Fibroblast of mammary gland (primary cell): Measurements from ENCODE around the gene F10.

Experiments
- DNase-seq: peaks from one replicate; pipeline ENCODE4 v3.0.0-alpha.2; 2010; ENCODE audit warnings: low read depth
- H3K4me3 ChIP-seq: 2 replicates; pipeline ENCODE4 v1.5.1; 2011; ENCODE audit warnings: low read depth, mild to moderate bottlenecking, low read length, moderate library complexity; ENCODE audit not compliant: control insufficient read depth
- TF ChIP-seq, protein P1 (sequence below): conservative IDR thresholded peaks from 2 replicates; pipeline ENCODE4 v1.5.1; 2011; ENCODE audit warnings: low read depth, low read length, inconsistent platforms; ENCODE audit not compliant: control insufficient read depth, insufficient read depth

The F10 gene

DNA sequence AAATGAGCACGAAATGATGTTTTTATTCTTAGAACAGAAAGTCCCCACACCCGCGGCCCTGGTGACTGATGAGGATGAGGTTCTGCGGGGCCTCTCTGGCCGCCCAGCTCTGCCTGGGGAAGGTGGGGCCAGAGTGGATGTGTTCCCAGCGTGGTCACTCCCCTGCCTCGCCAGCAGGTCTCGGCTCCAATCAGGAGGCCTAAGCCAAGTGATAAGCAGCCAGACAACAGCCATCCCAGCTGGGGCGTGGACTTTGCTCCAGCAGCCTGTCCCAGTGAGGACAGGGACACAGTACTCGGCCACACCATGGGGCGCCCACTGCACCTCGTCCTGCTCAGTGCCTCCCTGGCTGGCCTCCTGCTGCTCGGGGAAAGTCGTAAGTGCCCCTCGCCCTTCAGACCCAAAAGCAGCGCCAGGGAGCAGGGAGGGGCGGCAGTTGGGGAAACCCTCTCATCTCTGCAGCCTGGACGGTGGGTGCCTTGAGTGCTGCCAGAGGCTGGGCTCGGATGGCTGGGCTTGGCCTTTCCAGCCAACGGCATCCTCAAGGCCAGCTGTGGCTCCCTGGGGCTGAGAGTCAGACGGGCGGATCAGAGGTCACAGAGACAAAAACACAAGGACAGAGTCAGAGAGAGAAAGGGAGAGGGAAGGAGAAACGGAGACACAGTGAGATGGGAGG lies at the start of gene F10:
F10 (plus strand) TSS at position 250 of the 676 bp plus-strand sequence; CDS start at position 307, 57 bp downstream.
- peak within 1 kb of the TSS; percentile 16 for H3K4me3 ChIP-seq

DNA sequence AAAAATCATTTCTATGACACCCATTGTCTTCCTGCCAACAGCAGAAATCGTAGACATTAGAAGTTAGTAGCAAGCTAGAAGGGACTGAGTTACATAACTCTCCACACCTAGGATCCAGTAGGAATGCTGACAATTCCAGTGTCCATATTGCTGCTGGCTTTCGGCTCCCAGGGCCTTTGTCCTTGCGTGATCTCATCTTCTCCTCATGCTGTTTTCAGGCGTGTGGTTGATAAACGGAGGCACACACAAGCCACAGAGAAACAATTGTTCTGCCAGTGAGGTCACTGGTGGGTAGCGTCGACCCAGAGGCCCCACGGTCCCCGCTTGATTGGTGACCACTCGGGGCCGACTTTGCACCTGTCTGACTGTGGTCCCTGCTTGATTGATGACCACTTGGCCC lies 48.7 kb upstream of the F10 start:
- TF ChIP-seq, protein P1, sequence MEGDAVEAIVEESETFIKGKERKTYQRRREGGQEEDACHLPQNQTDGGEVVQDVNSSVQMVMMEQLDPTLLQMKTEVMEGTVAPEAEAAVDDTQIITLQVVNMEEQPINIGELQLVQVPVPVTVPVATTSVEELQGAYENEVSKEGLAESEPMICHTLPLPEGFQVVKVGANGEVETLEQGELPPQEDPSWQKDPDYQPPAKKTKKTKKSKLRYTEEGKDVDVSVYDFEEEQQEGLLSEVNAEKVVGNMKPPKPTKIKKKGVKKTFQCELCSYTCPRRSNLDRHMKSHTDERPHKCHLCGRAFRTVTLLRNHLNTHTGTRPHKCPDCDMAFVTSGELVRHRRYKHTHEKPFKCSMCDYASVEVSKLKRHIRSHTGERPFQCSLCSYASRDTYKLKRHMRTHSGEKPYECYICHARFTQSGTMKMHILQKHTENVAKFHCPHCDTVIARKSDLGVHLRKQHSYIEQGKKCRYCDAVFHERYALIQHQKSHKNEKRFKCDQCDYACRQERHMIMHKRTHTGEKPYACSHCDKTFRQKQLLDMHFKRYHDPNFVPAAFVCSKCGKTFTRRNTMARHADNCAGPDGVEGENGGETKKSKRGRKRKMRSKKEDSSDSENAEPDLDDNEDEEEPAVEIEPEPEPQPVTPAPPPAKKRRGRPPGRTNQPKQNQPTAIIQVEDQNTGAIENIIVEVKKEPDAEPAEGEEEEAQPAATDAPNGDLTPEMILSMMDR = no peak
- DNase-seq = no peak
- no peak overlapping the region for H3K4me3 ChIP-seq

More for the DNA sequence above, at the start of gene F10:
- TF ChIP-seq, protein P1 = no peak
- peak; percentile 63 for DNase-seq

DNA sequence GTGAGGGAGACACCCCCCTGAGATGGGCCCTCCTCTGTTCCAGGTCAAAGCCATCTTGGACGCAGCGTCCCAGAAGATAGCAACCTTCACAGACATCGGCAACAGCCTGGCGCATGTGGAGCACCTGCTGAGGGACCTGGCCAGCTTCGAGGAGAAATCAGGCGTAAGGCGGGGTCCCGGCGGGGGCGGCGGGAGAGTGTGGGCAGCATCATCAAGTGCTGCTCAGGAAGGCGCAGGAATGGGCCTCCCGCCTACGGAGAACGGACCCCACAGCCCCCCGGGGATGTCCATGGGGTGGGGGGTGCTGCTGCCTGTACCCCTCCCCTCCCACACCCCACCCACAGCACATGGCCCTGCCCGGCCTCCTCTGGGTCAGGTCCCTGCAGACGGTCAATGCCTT lies 48.2 kb upstream of the F10 start:
- TF ChIP-seq, protein P1 = no peak
- H3K4me3 ChIP-seq = no peak overlapping the region
- no peak for DNase-seq

DNA sequence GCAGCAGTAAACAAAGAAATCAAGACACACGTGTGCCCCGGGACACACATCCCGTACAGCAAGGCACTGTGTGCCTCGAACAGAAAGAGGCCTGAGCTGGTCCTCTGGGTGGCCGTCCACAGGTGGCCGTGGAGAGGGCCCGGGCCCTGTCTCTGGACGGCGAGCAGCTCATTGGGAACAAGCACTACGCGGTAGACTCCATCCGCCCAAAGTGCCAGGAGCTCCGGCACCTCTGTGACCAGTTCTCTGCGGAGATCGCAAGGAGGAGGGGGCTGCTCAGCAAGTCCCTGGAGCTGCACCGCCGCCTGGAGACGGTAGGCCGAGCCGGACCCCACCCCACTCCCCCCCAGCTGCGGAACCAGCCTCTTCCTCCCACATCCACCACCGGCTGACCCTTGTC lies 47.7 kb upstream of the F10 start:
- TF ChIP-seq, protein P1 = no peak
- DNase-seq = no peak
- H3K4me3 ChIP-seq = no peak overlapping the region

DNA sequence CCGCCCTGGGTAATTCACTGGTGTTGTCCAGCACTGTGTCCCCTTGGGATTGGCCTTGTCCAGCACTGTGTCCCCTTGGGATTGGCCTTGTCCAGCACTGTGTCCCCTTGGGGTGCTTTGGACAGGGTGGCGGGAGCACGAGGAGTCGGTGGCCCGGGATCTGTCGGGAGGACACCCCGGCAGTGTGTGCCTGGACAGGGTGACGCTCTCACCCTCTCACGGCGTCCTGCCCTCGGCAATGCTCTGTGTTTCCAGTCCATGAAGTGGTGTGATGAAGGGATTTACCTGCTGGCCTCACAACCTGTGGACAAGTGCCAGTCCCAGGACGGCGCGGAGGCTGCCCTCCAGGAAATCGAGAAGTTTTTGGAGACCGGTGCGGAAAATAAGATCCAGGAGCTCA lies 46.9 kb upstream of the F10 start:
- TF ChIP-seq, protein P1 = no peak
- H3K4me3 ChIP-seq = no peak overlapping the region
- DNase-seq = no peak

DNA sequence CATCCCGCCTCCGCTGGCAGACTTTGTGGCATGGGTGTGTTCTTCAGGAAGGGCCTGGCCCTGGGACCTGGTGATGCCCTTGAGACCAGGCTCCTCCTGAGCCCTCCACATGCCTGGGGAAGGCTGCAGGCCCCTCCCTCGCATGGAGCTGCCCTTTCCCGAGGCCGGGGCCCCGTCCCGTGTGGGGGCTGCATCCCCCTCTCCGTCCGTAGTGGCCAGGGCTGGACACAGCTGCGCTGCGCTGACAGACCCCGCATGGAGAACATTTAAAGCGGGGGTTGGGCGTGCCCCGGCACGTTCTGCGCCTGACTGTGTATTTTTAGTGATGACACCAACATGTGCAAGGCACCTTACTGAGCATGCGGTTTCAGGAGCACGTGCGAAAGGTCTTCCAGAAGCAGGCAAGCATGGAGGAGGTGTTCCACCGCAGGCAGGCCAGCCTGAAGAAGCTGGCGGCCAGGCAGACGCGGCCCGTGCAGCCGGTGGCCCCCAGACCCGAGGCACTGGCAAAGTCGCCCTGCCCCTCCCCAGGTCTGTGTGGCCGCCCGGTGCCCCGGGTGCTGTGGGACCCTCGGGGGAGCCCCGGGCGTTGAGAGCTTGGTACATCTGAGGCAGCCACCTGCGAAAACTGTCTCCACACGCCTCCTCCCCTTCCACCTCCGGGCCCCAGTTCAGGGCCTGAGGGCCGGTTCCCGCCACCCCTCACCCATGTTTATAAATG lies 45.8 kb upstream of the F10 start:
- TF ChIP-seq, protein P1 = no peak
- no peak for DNase-seq
- no peak overlapping the region for H3K4me3 ChIP-seq
